Tibial nerve (tissue), 4 donors: ENCODE measurements around the gene PCED1B.

Source experiments
- EP300 ChIP-seq, 2 donors: sonication (generic); formaldehyde crosslinking; IDR thresholded peaks; one replicate each; pipeline ENCODE4 v1.6.1; 2017; ENCODE audit warnings: antibody characterized with exemption in 2 of 2, mild to moderate bottlenecking in 1 of 2
- POLR2A ChIP-seq, 2 donors: fragments of 450-650 bp; IDR thresholded peaks; one replicate each; pipeline ENCODE4 v1.6.1; 2017; ENCODE audit warnings: antibody characterized with exemption in 2 of 2, mild to moderate bottlenecking in 2 of 2, moderate library complexity in 2 of 2
- TF ChIP-seq, protein P1 (sequence below), 5 experiments: fragments of 200-600 bp in 3 of 5; fragments of 450-650 bp in 2 of 5; sonication (generic) in 3 of 5; IDR thresholded peaks; one replicate each; pipeline ENCODE4 v1.5.1; 2016 to 2019; ENCODE audit warnings: antibody characterized with exemption in 5 of 5, mild to moderate bottlenecking in 3 of 5, moderate library complexity in 2 of 5

- TF ChIP-seq, protein P1, sequence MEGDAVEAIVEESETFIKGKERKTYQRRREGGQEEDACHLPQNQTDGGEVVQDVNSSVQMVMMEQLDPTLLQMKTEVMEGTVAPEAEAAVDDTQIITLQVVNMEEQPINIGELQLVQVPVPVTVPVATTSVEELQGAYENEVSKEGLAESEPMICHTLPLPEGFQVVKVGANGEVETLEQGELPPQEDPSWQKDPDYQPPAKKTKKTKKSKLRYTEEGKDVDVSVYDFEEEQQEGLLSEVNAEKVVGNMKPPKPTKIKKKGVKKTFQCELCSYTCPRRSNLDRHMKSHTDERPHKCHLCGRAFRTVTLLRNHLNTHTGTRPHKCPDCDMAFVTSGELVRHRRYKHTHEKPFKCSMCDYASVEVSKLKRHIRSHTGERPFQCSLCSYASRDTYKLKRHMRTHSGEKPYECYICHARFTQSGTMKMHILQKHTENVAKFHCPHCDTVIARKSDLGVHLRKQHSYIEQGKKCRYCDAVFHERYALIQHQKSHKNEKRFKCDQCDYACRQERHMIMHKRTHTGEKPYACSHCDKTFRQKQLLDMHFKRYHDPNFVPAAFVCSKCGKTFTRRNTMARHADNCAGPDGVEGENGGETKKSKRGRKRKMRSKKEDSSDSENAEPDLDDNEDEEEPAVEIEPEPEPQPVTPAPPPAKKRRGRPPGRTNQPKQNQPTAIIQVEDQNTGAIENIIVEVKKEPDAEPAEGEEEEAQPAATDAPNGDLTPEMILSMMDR (IDR thresholded peaks at IDR 0.05) = no peak
- TF ChIP-seq POLR2A (IDR thresholded peaks at IDR 0.05) = no peak
- TF ChIP-seq EP300 (IDR thresholded peaks at IDR 0.05) = no peak
Observed at GRCh38 chr12:47102406-47102805, 23.0 kb downstream of the PCED1B start.
